Activated T-helper 2 cell treated with anti-CD3 and anti-CD28 coated beads, Interferon-gamma antibody, Interleukin-2, Interleukin-4, amounts not matched to agents 10 μg/mL and 5 μg/mL and 100 μg/mL, durations not matched to agents 14 hours and 24 hours and 36 hours (primary cell): ENCODE measurements around the gene LRRC74B. TPM values are rescaled to one million over a fixed set of nuclear protein-coding genes. Genes with fewer than 3 reads are reported as not detected.
"Not testable (repeated sequence)": the region's sequence is repeated elsewhere in the genome, so short reads cannot be mapped to it uniquely, and the experiment has no call there.

Experiments used
- DNase-seq: peaks from one replicate; pipeline ENCODE4 v3.0.0; 2021; ENCODE audit warnings: low spot score
- H3K27ac Mint-ChIP-seq: one replicate; pipeline ENCODE4 v1.8.0; 2021; ENCODE audit warnings: mixed read lengths
- H3K27me3 Mint-ChIP-seq: one replicate; pipeline ENCODE4 v1.8.0; 2021; ENCODE audit warnings: low read depth, mixed read lengths
- H3K36me3 Mint-ChIP-seq: one replicate; pipeline ENCODE4 v1.8.0; 2021; ENCODE audit warnings: low read depth, mixed read lengths
- H3K4me1 Mint-ChIP-seq: one replicate; pipeline ENCODE4 v1.8.0; 2021; ENCODE audit warnings: low read depth, mixed read lengths
- H3K4me3 Mint-ChIP-seq: one replicate; pipeline ENCODE4 v1.8.0; 2021; ENCODE audit warnings: low read depth, mild to moderate bottlenecking, moderate library complexity, mixed read lengths
- H3K9me3 Mint-ChIP-seq: one replicate; pipeline ENCODE4 v1.8.0; 2021; ENCODE audit warnings: mixed read lengths
- intact Hi-C: fragments of 100-400 bp; cut with micrococcal nuclease; formaldehyde crosslinking; loops from one replicate; pipeline ENCODE4 v1.15.1; 2023
- total RNA-seq: library from RNA; stranded (reverse); gene quantifications from 2 replicates; pipeline ENCODE4 v1.2.3, GENCODE V29; 2022

LRRC74B gene
- total RNA-seq, 1 donor from 2014 or later, result not detected

GRCh38 chr22:21073482-21073881 is 27.7 kb downstream of the LRRC74B start:
- H3K36me3 Mint-ChIP-seq, result no peaks in the 10 kb centered on the region
- no peaks in the 10 kb centered on the region for H3K27me3 Mint-ChIP-seq
- H3K27ac Mint-ChIP-seq, result no peak overlapping the region
- no peak for DNase-seq
- intact Hi-C loops, result no loop called here
- no peaks in the 10 kb centered on the region for H3K9me3 Mint-ChIP-seq
- H3K4me1 Mint-ChIP-seq, result no peaks in the 10 kb centered on the region
- H3K4me3 Mint-ChIP-seq, result no peak overlapping the region

DNA sequence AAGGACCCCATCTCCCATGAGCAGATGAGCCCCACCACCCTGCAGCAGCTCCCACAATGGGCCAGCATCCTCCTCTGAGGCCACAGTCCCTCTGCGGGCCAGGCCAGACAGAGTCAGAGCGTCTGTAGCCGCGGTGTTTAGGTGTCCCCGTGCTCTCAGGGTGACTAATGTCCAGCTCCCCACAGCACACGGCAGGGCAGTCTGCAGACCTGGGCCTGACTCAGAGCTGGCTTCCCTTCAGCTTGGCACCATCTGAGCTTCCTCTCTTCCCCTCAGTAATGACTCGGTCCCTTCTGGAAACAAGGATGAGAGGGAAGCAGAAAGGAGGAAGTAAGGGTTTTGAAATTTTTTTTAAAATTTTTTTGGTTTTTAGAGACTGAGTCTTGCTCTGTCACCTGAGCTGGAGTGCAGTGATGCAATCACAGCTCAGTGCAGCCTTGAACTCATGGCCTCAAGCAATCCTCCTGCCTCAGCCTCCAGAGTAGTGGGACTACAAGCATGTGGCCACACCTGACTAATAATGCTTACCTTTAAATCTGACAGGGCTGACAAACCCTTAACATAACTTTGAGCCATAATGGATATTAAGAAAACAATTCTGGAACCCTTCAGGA is 28.5 kb downstream of the LRRC74B start:
- Mint-ChIP-seq H3K4me1 (no peaks in the 10 kb centered on the region), H3K9me3 (no peaks in the 10 kb centered on the region), H3K27ac (no peak overlapping the region), H3K4me3 (no peak overlapping the region), H3K27me3 (no peaks in the 10 kb centered on the region), H3K36me3 (no peaks in the 10 kb centered on the region)
- no peak for DNase-seq
- intact Hi-C loops, result no loop called here

DNA sequence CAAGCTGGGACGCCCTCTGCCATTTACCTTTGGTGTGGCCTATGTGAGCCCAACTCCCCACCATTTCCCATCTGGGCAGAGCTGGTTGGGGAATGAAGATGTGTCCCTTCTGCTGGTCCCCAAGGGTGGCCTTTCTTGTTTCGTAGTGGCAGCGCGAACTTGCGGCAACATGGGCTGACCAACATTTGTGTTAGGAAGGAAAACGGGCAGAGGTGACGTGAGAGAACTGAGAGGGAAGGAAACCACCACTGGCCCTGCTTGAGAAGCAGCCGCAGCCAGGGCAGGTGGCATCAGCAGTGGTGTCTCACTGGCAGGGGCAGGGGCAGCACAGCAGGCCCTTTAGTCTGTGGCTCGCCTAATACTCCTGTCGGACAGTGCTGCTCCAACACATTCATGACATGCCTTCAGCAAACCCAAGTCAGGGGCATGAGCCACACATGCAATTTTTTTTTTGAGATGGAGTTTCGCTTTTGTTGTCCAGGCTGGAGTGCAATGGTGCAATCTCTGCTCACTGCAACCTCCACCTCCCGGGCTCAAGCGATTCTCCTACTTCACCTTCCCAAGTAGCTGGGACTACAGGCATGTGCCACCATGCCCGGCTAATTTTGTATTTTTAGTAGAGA is 29.9 kb downstream of the LRRC74B start:
- no peaks in the 10 kb centered on the region for H3K36me3 Mint-ChIP-seq
- H3K4me3 Mint-ChIP-seq, result no peak overlapping the region
- no peaks in the 10 kb centered on the region for H3K9me3 Mint-ChIP-seq
- H3K4me1 Mint-ChIP-seq, result no peaks in the 10 kb centered on the region
- DNase-seq, result no peak
- H3K27me3 Mint-ChIP-seq, result no peaks in the 10 kb centered on the region
- H3K27ac Mint-ChIP-seq, result no peak overlapping the region
- intact Hi-C loops, result no loop called here

DNA sequence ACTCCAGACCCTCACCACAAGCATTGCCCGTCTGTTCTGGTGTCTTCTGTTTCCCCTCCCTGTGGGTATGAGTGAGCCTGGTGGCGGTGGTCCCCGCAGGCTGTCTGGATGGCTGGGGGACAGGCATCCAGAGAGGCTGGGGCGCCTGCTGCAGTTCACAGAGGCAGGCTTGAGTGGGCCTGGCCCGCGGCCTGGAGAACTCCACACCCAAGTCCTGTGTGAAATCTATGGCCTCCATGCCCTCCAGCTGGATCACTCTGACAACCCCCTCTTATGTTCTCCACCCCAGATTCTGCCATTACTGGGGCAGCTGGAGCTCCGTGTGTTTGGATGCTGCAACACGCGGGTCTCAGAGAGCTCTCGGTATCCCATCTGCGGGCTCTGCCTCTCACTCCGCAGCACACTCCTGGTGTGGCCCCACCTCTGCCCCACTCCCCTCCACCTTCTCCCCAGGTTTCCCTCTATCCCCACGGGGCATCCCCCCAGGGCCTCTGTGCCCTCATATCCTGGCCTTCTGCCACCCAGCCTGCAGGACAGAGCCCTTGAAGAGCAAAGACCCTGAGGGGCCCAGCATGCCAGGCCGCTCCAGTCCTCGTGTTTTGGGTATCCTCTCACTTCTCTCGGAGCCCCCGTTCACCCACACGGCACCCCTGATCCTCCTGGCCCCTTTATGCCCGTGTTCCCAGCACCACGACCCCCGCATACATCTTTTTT is 31.3 kb downstream of the LRRC74B start:
- no peaks in the 10 kb centered on the region for H3K9me3 Mint-ChIP-seq
- intact Hi-C loops, result no loop called here
- no peak overlapping the region for H3K27ac Mint-ChIP-seq
- DNase-seq, result no peak
- H3K4me1 Mint-ChIP-seq, result no peaks in the 10 kb centered on the region
- no peaks in the 10 kb centered on the region for H3K36me3 Mint-ChIP-seq
- H3K4me3 Mint-ChIP-seq, result no peak overlapping the region
- H3K27me3 Mint-ChIP-seq, result no peaks in the 10 kb centered on the region

DNA sequence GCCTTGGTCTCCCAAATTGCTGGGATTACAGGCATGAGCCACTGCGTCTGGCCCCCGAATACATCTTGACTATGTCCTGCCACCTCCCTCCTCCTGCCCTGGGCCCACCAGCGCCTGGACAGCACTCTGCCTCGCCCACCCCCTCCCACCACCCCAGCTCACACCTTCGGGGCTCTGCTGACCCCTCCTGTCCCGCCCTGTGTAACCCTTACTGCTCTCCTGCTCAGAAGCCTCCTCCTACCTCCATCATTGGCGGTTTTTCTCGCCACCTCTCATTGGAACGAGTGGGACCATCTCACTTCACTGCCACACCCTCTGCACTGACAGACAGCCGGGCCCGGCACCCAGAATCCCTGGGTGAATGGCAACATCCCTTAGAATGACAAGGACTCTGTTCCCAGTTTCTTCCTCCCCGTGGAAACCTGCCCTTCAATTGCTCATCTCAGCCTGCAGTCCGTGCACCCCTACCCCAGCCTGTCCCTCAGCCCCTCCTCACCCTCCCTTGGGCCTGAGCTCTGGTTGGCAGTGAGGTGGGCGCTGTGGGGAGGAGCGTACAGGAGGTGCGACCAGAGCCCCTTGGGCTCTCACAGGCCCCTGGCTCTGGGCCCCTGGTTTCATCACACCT is 32.2 kb downstream of the LRRC74B start:
- H3K4me3 Mint-ChIP-seq, result no peak overlapping the region
- H3K4me1 Mint-ChIP-seq, result no peaks in the 10 kb centered on the region
- intact Hi-C loops, result no loop called here
- H3K36me3 Mint-ChIP-seq, result no peaks in the 10 kb centered on the region
- no peak overlapping the region for H3K27ac Mint-ChIP-seq
- no peak for DNase-seq
- no peaks in the 10 kb centered on the region for H3K9me3 Mint-ChIP-seq
- no peaks in the 10 kb centered on the region for H3K27me3 Mint-ChIP-seq

- DNase-seq, result no peak
- Mint-ChIP-seq H3K27me3 (no peaks in the 10 kb centered on the region), H3K27ac (no peak overlapping the region), H3K4me3 (no peak overlapping the region), H3K36me3 (no peaks in the 10 kb centered on the region), H3K9me3 (no peaks in the 10 kb centered on the region), H3K4me1 (no peaks in the 10 kb centered on the region)
- intact Hi-C loops, result no loop called here
Measured at GRCh38 chr22:21078916-21079315, 33.2 kb downstream of the LRRC74B start.

DNA sequence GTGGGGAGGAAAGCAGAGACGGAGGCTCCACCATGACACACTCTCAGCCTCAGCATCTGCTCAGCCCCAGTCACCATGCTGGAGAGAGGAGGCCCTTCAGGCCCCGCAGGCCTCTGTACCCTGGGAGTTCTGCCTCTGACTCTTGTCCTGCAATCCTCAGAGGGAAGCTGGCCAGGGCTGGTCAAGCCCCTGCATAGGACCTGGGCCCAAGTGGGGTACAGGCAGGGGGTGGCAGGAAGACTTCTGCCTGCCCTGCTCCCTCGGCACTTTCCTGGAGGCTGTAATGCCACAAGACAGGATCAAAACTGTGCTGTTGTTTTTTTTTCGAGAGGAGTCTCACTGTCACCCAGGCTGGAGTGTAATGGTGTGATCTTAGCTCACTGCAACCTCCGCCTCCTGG is 33.7 kb downstream of the LRRC74B start:
- Mint-ChIP-seq H3K9me3 (no peaks in the 10 kb centered on the region), H3K36me3 (no peaks in the 10 kb centered on the region), H3K27me3 (no peaks in the 10 kb centered on the region), H3K4me3 (no peak overlapping the region), H3K4me1 (no peaks in the 10 kb centered on the region), H3K27ac (no peak overlapping the region)
- intact Hi-C loops, result no loop called here
- DNase-seq, result no peak

GRCh38 chr22:21080435-21081137 is 34.8 kb downstream of the LRRC74B start:
- Mint-ChIP-seq H3K4me3 (no peak overlapping the region), H3K36me3 (no peaks in the 10 kb centered on the region), H3K27me3 (no peaks in the 10 kb centered on the region), H3K27ac (no peak overlapping the region), H3K9me3 (no peaks in the 10 kb centered on the region), H3K4me1 (no peaks in the 10 kb centered on the region)
- DNase-seq, result no peak
- intact Hi-C loops, result no loop called here

- Mint-ChIP-seq H3K4me3 (no peak overlapping the region), H3K27ac (no peak overlapping the region), H3K9me3 (no peaks in the 10 kb centered on the region), H3K4me1 (no peaks in the 10 kb centered on the region), H3K27me3 (no peaks in the 10 kb centered on the region), H3K36me3 (no peaks in the 10 kb centered on the region)
- intact Hi-C loops, result no loop called here
- DNase-seq, result no peak
Measured at GRCh38 chr22:21082248-21082647, 36.5 kb downstream of the LRRC74B start.

DNA sequence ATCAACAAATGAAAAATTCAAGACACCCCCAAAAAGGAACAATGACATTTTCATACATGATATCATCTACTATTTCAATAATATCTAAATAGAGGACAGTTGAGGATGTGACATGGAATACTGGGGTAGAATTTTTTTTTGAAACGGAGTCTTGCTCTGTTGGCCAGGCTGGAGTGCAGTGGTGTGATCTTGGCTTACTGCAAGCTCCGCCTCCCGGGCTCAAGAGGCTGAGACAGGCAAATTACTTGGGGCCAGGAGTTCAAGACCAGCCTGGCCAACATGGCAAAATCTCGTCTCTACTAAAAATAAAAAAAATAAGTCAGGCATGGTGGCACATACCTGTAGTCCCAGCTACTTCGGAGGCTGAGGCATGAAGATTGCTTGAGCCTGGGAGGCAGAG is 41.4 kb downstream of the LRRC74B start:
- H3K9me3 Mint-ChIP-seq, result no peaks in the 10 kb centered on the region
- no peak for DNase-seq
- no peaks in the 10 kb centered on the region for H3K36me3 Mint-ChIP-seq
- H3K4me1 Mint-ChIP-seq, result no peaks in the 10 kb centered on the region
- H3K27ac Mint-ChIP-seq, result no peak overlapping the region
- H3K27me3 Mint-ChIP-seq, result peaks cover 2% of the 10 kb centered on the region
- intact Hi-C loops, result no loop called here
- H3K4me3 Mint-ChIP-seq, result no peak overlapping the region

GRCh38 chr22:21087926-21088325 is 42.2 kb downstream of the LRRC74B start:
- H3K4me1 Mint-ChIP-seq, intact Hi-C loops, H3K27ac Mint-ChIP-seq, DNase-seq, H3K9me3 Mint-ChIP-seq, H3K36me3 Mint-ChIP-seq, H3K4me3 Mint-ChIP-seq, H3K27me3 Mint-ChIP-seq: not testable (repeated sequence)

GRCh38 chr22:21091220-21091619 is 45.5 kb downstream of the LRRC74B start:
- H3K27me3 Mint-ChIP-seq, H3K4me1 Mint-ChIP-seq, intact Hi-C loops, H3K36me3 Mint-ChIP-seq, DNase-seq, H3K9me3 Mint-ChIP-seq, H3K27ac Mint-ChIP-seq, H3K4me3 Mint-ChIP-seq: not testable (repeated sequence)
